ENCODE measurements around the gene MRPL21.
A peak's percentile ranks its signal among the peaks of the same experiment; 100 is the strongest.
"Not testable (repeated sequence)": the region's sequence is repeated elsewhere in the genome, so short reads cannot be mapped to it uniquely, and the experiment has no call there.

The MRPL21 gene

GRCh38 chr11:68865241-68865640 is 38.4 kb downstream of the MRPL21 start:
- no peak for DNase-seq

- no peak for DNase-seq
Measured at GRCh38 chr11:68863553-68864265, 39.9 kb downstream of the MRPL21 start.

GRCh38 chr11:68862421-68862820 is 41.2 kb downstream of the MRPL21 start:
- no peak for DNase-seq

- DNase-seq = no peak
Measured at GRCh38 chr11:68859123-68859522, 44.5 kb downstream of the MRPL21 start.

DNA sequence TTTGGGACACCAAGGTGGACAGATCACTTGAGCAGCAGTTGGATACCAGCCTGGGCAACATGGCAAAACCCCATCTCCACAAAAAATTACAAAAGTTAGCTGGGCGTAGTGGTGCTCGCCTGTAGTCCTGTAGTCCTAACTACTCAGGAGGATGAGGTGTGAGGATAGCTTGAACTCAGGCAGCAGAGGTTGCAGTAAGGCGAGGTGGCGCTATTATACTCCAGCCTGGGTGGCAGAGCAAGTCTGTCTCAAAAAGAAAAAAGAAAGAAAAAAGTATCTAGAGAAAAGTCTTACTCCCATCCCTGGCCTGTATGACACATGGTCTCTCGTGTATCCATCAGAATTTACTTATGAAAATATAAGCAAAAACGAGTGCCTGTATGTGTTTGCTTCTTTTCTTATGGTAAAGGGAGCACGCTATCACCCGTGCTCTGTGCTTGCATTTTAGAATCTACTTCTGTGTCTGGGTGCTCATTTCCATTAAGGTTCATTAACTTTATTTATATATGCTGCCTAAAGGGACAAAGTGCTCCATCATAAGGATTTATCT is 46.5 kb downstream of the MRPL21 start:
- DNase-seq = no peak

GRCh38 chr11:68856425-68857030 is 47.1 kb downstream of the MRPL21 start:
- DNase-seq = not testable (repeated sequence)

GRCh38 chr11:68855205-68855981 is 48.2 kb downstream of the MRPL21 start:
- DNase-seq = peak; percentile 52 to 78 (median 58)

- peak in 1 of 3 donors; percentile 36 for DNase-seq
Measured at GRCh38 chr11:68854273-68854958, 49.2 kb downstream of the MRPL21 start.

GRCh38 chr11:68852628-68853027 is 51.0 kb downstream of the MRPL21 start:
- no peak for DNase-seq

DNA sequence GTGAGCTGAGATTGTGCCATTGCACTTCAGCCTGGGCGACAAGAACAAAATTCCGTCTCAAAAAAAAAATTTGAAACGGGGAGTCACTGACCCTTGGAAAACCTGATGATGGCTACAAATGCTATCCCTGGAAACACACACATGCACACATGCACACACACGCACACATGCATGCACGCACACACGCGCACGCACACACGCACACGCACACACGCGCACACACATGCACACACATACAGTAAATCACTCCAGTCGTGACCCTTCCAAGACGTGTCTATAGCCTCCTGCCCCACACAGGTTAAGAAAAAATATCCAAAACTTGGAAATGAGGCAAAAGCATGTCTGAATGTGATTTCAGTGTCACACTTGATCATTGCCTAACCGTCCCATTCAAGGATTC is 55.2 kb downstream of the MRPL21 start:
- DNase-seq = no peak

DNA sequence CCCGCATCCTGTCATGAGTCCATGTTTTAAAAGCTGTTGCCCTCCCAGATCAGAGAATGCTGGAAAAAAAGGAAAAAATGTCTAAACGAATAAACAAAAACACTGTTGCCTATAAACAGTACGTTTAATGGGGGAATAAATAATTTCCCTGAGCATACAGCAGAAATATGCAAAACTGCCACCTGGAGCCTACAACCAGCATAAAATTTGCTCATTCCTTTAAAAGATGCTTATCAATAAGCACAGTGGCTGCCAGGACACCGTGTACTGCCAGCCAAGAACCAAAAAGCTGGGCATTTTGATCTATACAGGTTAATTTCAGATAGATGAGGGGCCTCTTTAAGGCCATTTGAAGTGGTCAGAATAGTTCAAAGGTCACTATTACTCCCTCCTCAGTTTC is 56.2 kb downstream of the MRPL21 start:
- no peak for DNase-seq

GRCh38 chr11:68845351-68846002 is 58.2 kb downstream of the MRPL21 start:
- DNase-seq = no peak

DNA sequence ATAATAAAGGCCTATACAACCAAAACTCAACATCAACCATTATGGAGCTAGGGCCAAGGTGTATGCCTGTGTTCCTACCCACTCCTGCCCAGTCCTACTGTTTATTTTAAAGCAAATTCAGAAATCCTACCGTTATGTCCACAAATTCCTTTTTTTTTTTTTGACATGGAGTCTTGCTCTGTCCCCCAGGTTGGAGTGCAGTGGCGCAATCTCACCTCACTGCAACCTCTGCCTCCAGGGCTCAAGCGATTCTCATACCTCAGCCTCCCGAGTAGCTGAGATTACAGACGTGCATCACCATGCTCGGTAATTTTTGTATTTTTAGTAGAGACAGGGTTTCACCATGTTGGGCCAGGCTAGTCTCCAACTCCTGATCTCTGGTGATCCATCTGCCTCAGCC is 58.8 kb downstream of the MRPL21 start:
- DNase-seq = no peak

DNA sequence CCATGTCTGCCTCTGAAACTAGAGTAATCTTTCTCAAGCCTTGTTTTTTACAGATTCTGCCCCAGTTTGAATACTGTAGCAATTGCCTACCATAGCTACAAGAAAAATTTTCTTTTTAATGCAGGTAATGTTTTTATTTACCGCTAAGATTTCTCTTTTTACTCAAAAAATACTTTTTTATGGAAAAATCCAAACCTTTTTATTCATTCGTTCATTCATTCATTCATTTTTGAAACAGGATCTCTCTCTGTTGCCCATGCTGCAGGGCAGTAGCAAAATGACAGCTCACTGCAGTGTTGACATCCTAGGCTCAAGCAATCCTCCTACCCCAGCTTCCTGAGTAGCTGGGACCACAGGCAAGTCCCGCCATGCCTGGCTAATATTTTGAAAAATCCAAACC is 59.3 kb downstream of the MRPL21 start:
- no peak for DNase-seq

DNA sequence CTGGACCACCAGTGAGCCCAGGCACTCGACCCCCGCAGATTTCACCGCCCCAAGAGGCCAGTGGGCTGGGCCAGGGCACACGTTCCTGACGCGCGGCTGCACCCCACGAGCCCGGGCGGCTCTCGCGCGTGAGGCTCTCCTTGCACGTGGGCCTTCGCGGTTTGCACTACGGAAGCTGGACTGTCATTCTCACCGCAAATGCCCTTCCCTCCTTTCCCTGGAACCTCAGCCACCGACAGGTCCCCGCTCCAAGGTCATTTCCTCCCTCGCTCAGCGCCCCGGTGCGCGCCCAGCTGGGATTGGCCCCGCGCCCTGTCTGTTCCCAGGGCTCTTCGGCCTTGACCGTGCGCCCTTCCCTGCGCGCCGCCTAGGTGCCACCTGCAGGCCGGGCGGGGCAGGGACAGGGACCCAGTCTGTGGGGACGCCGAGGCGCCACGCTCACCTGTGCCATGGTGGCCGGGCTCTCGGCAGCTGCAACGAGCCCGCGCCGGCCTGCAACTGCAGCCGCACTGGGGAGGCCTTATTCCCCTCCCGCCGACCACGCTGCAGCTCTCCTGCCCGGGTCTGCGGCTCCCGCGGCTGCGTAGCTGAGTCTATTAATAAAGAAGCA is 59.8 kb downstream of the MRPL21 start:
- DNase-seq = peak in 2 of 3 donors; percentile 49 to 73

GRCh38 chr11:68843052-68843561 is 60.5 kb downstream of the MRPL21 start:
- DNase-seq = peak; percentile 61 to 79 (median 68)

DNA sequence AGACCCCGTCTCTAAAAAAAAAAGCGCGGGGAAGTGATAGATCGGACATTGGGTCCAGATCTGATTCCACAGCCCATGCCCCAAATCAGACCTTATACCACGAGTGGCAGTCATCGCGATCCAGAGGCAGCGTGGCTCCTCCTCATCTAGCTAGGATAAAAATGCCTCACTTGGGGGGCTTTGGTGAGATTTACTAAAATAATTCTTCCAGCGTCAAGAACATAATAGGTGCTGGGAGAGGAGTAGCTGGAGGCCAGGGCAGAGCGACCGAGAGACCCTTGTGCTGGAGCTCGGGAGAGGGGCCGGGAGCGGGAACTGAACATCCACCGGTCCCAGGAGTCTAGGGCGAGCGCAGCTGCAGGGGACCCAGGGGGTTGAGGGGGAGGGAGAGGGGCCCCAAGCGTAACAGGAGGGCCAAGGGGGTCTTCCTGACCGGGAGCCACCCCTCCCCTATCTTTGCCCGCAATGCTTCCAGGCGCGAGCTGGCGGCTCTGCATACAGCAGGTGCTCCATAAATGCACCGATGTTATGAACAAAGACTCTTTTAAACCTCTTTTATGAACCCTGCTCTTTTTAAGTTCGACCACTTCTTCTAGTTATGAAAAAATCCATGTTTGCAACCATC is 61.1 kb downstream of the MRPL21 start:
- no peak for DNase-seq

DNA sequence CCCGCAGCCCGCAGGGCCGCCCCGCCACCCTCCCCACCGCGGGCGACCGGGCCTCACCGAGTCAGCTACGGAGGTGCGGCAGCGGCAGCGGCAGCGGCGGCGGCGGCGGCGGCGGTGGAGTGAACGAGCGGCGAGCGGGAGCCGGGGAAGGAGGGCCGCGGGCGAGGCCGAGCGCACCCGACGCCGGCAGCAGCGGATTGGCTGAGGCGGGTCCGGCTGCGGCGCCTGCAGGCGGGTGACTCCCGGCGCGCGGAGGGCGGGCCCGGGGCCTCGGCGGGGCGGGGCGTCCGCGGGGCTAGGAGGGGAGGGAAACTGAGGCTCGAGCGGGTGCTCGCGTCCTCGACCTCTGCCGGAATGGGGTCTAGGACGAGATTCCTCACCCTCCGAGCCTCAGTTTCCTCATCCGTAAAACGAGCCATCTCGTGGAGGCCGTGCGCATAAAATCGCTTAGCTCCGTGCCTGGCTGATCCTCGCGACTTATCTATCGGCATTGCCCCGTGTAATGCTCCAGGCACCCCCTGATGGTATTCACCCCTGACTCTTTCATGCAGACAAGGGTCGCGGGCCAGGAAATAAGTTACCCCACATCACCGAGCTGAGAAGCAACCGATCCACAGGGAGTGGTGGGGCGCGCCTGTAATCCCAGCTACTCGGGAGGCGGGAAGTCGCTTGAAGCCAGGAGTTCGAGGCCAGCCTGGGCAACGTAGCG is 61.8 kb downstream of the MRPL21 start, which contains the start of gene CPT1A:
Gene CPT1A (minus strand): TSS at position 199 of the 709 bp plus-strand sequence. CDS start 26,442 bp downstream, outside the sequence.
- peak; percentile 75 to 93 (median 88) for DNase-seq

Data from suppressor macrophage treated with lipopolysaccharide for 1 hour (primary cell).